Psoas muscle (tissue), 8 donors: ENCODE measurements around the gene FBXW8. TPM values are rescaled to one million over a fixed set of nuclear protein-coding genes. Genes with fewer than 3 reads are reported as not detected.

Experiments used
- ATAC-seq, 4 donors: fragments of 200-7000 bp; cut with Tn5 transposase; one replicate each; pipeline ENCODE4 v1.9.1; 2020; ENCODE audit warnings: moderate library complexity in 3 of 4, mild to moderate bottlenecking in 2 of 4
- DNase-seq, 2 donors: peaks; one replicate each; pipeline ENCODE4 v3.0.0-alpha.2; 2020
- H3K27ac ChIP-seq: fragments of 200-600 bp; one replicate; pipeline ENCODE4 v1.8.0; 2022
- H3K27me3 ChIP-seq, 3 donors: fragments of 200-600 bp in 1 of 3; one replicate each; pipeline versions ENCODE4 v1.6.1 to v1.8.0; 2013 to 2022; ENCODE audit warnings: low read length in 2 of 3, mild to moderate bottlenecking in 2 of 3, moderate library complexity in 1 of 3; ENCODE audit not compliant: insufficient read depth in 3 of 3
- H3K36me3 ChIP-seq, 2 donors: fragments of 200-600 bp in 1 of 2; one replicate each; pipeline versions ENCODE4 v1.6.1 to v1.8.0; 2013 to 2022; ENCODE audit warnings: low read depth in 1 of 2, mild to moderate bottlenecking in 1 of 2, moderate library complexity in 1 of 2; ENCODE audit not compliant: insufficient read depth in 1 of 2
- H3K4me1 ChIP-seq: fragments of 200-600 bp; one replicate; pipeline ENCODE4 v1.8.0; 2022
- H3K4me3 ChIP-seq: fragments of 200-600 bp; one replicate; pipeline ENCODE4 v1.8.0; 2022; ENCODE audit warnings: mild to moderate bottlenecking
- H3K9me3 ChIP-seq: fragments of 200-600 bp; one replicate; pipeline ENCODE4 v1.8.0; 2022
- WGBS, 3 donors: extraction: QIAGEN DNeasy Blood & Tissue Kit; methylation state at CpG; one replicate each; pipeline versions ENCODE4 v1.1.6 to v1.1.7; 2013; 5-methylcytosine and 5-hydroxymethylcytosine counted together
- intact Hi-C, 2 donors: fragments of 100-400 bp; cut with DNase I; formaldehyde crosslinking; loops; one replicate each; pipeline versions ENCODE4 v1.11.0 to v1.14.2; 2022
- polyA plus RNA-seq, 3 donors: library from polyadenylated mRNA; stranded (reverse); fragments of 200-250 nt; gene quantifications; one replicate each; pipeline ENCODE4 v1.2.3, GENCODE V29; 2013
- total RNA-seq, 4 donors: library from RNA; stranded (reverse); fragmentation: NEBNext Ultra II Directional in 2 of 4; extraction: Animal tissue kit (Norgen Biotek cat#: 25700) in 2 of 4; gene quantifications; one replicate each; pipeline versions ENCODE4 v1.2.1 to v1.2.4, GENCODE V29; 2021 to 2023
- TF ChIP-seq, protein P1 (sequence below): fragments of 200-600 bp; IDR thresholded peaks from one replicate; pipeline ENCODE4 v1.8.0; 2022; ENCODE audit warnings: antibody characterized with exemption
- donor health status: healthy with polysubstance abuse.
- donor health status: DM: no; HTN: no; CAD: no; lungs with moderate emphysema.
- donor health status: Bipolar disorder and iron deficiency.
- donor health status: healthy.
- donor health status: DM: yes; HTN: yes; CAD: no.
- donor health status: DM: no; HTN: no; CAD: no.
- donor health status: DM: no; HTN: no; CAD: no.
- donor health status: DM: yes; HTN: yes; CAD: no.

FBXW8 gene
- total and polyA plus RNA-seq, 7 donors: 1.1 to 5.7 (median 3.0) TPM

GRCh38 chr12:116954710-116955381 lies 44.1 kb downstream of the FBXW8 start:
- peaks cover 31% of the 10 kb centered on the region for H3K4me1 ChIP-seq
- TF ChIP-seq, protein P1, sequence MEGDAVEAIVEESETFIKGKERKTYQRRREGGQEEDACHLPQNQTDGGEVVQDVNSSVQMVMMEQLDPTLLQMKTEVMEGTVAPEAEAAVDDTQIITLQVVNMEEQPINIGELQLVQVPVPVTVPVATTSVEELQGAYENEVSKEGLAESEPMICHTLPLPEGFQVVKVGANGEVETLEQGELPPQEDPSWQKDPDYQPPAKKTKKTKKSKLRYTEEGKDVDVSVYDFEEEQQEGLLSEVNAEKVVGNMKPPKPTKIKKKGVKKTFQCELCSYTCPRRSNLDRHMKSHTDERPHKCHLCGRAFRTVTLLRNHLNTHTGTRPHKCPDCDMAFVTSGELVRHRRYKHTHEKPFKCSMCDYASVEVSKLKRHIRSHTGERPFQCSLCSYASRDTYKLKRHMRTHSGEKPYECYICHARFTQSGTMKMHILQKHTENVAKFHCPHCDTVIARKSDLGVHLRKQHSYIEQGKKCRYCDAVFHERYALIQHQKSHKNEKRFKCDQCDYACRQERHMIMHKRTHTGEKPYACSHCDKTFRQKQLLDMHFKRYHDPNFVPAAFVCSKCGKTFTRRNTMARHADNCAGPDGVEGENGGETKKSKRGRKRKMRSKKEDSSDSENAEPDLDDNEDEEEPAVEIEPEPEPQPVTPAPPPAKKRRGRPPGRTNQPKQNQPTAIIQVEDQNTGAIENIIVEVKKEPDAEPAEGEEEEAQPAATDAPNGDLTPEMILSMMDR: no peak
- H3K27ac ChIP-seq: peak overlapping the region; percentile 53
- H3K9me3 ChIP-seq: no peaks in the 10 kb centered on the region
- no peak overlapping the region for H3K4me3 ChIP-seq
- no peak for DNase-seq
- peaks cover 0 to 14% of the 10 kb centered on the region in 2 donors for H3K36me3 ChIP-seq
- WGBS, 3 donors: 52 to 71% (median 61%) methylated on average over 13 of the region's 13 CpGs
- ATAC-seq: no peak
- H3K27me3 ChIP-seq: no peaks in the 10 kb centered on the region
- intact Hi-C loops: loop anchor here (5.0 to 10.0 kb wide), 2 partner anchors 250 to 253 kb away; no protein-coding TSS in a partner anchor

DNA sequence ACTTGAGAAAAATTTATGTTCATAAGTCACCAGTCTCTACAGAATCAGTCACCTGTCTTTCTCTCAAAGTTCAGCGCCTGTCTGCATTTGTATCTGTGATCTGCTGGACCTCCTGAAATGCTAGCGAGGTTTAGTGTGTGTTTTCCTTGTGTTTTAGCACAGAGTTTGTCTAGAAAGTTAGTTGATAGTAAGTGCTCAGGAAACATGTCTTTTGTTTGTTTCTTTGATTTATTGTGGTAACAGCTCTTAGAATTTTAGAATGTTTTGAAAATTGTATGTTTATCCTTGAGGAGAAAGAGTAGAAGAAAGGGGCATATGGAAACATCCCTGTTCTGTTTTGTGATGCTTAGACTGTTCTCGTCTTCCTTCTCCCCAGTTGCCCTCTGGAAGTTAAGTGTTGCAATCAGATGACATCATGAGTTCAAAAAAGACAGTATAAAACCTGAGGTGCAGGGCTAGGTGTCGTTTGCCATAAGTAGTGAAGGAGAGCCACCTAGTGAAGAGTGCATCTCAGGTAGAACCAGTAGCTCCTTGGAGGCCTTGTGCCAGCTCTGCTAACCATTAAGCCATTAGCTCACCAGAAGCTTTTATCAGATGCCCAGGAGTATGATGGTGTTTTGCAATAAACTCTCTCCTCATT lies 44.8 kb downstream of the FBXW8 start:
- no peaks in the 10 kb centered on the region for H3K27me3 ChIP-seq
- no peak for DNase-seq
- H3K36me3 ChIP-seq: peaks cover 0 to 7% of the 10 kb centered on the region in 2 donors
- peak overlapping the region; percentile 53 for H3K27ac ChIP-seq
- peaks cover 32% of the 10 kb centered on the region for H3K4me1 ChIP-seq
- intact Hi-C loops: loop anchor here (5.0 to 10.0 kb wide), 2 partner anchors 251 to 253 kb away; no protein-coding TSS in a partner anchor
- no peaks in the 10 kb centered on the region for H3K9me3 ChIP-seq
- WGBS, 3 donors: 59 to 73% (median 61%) methylated on average over 4 of the region's 4 CpGs
- TF ChIP-seq, protein P1: peak; percentile 33
- peak; percentile 73 to 90 (median 80) for ATAC-seq
- no peak overlapping the region for H3K4me3 ChIP-seq

DNA sequence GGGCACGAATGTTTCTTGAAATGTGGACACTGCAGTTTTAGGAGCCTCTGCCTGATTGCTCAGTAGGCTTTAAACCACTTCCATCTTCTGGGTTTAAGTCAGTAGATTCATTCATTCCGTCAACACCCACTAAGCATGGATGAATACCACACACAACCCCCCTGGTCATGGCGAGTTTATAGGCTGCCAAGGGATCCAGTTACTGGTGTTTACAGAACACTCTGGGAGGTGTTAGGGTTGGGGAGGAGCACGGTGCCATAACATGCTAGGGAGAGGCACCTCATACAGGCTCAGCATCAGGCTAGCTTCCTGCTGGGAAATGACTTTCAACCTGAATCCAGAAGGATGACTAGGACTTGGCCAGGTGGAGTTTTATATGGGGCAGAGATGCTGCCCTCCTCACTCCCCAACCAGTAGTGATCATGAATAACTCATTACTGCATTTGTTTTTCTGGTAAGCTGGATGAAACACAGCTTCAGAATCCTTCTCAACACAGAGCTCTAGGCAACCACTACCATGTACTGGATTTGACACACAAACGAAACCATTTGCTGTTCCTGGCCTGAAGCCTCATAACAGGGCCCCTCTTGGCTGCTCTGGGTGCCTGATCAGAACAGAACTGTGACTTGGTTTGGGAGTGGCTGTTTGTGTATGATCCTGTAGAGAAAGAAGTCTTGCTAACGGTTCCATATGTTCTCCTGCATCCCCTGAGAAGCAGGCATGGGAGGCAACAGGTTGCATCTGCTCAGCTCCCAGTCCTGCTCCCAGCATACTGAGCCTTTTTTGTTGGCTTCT lies 47.9 kb downstream of the FBXW8 start:
- TF ChIP-seq, protein P1: no peak
- H3K36me3 ChIP-seq: no peaks in the 10 kb centered on the region
- H3K9me3 ChIP-seq: no peaks in the 10 kb centered on the region
- H3K4me1 ChIP-seq: peaks cover 46% of the 10 kb centered on the region
- intact Hi-C loops: loop anchor here (5.0 to 10.0 kb wide), 2 partner anchors 254 to 256 kb away; no protein-coding TSS in a partner anchor
- peak in 3 of 4 donors; percentile 53 to 69 (median 64) for ATAC-seq
- H3K4me3 ChIP-seq: no peak overlapping the region
- 42 to 73% (median 53%) methylated on average over 6 of the region's 6 CpGs for WGBS, 3 donors
- DNase-seq: no peak
- no peaks in the 10 kb centered on the region for H3K27me3 ChIP-seq
- H3K27ac ChIP-seq: peak overlapping the region; percentile 66

DNA sequence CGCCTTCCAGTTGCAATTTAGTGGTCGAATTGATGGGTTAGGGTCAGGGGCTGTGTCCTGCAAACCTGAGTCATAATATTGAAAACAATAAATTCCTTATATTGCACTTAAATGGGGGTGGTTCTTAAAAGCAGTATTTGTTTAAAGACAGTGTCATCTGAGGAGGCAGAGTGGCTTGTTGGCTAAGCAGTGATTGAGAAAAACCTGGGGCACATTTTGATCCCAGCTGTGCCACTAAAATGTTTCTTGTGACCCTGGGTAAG lies 48.4 kb downstream of the FBXW8 start:
- ATAC-seq: no peak
- no peak for DNase-seq
- TF ChIP-seq, protein P1: no peak
- intact Hi-C loops: loop anchor here (5.0 to 10.0 kb wide), 2 partner anchors 254 to 257 kb away; no protein-coding TSS in a partner anchor
- H3K27ac ChIP-seq: peak overlapping the region; percentile 66
- H3K4me3 ChIP-seq: no peak overlapping the region
- H3K9me3 ChIP-seq: no peaks in the 10 kb centered on the region
- peaks cover 46% of the 10 kb centered on the region for H3K4me1 ChIP-seq
- no peaks in the 10 kb centered on the region for H3K27me3 ChIP-seq
- no peaks in the 10 kb centered on the region for H3K36me3 ChIP-seq
- 70 to 76% (median 76%) methylated on average over 2 of the region's 2 CpGs for WGBS, 3 donors
